GM18507 (cell line): ENCODE measurements around the gene SOAT2.

ENCODE experiments used
- DNase-seq: peaks from one replicate; pipeline ENCODE4 v3.0.0; 2011; ENCODE audit warnings: low read depth; ENCODE audit not compliant: insufficient read length; ENCODE audit errors: extremely low spot score
- FAIRE-seq: peaks from 2 replicates; lab custom pipeline; 2011; peaks lifted over from hg19 to GRCh38; lab: Jason Lieb, UNC

The SOAT2 gene

GRCh38 chr12:53063708-53064612 is 39.3 kb upstream of the SOAT2 start:
- DNase-seq (no peak), FAIRE-seq (no peak)

GRCh38 chr12:53064613-53065436 is 38.5 kb upstream of the SOAT2 start:
- DNase-seq: no peak
- FAIRE-seq: no peak

- DNase-seq: no peak
- FAIRE-seq: no peak
These were observed 37.8 kb upstream of the SOAT2 start for GRCh38 chr12:53065470-53065869.

GRCh38 chr12:53065975-53066931 is 37.0 kb upstream of the SOAT2 start:
- FAIRE-seq: peak; percentile 83
- DNase-seq: peak; percentile 71

GRCh38 chr12:53067074-53067992 is 36.0 kb upstream of the SOAT2 start:
- FAIRE-seq (no peak), DNase-seq (no peak)

DNA sequence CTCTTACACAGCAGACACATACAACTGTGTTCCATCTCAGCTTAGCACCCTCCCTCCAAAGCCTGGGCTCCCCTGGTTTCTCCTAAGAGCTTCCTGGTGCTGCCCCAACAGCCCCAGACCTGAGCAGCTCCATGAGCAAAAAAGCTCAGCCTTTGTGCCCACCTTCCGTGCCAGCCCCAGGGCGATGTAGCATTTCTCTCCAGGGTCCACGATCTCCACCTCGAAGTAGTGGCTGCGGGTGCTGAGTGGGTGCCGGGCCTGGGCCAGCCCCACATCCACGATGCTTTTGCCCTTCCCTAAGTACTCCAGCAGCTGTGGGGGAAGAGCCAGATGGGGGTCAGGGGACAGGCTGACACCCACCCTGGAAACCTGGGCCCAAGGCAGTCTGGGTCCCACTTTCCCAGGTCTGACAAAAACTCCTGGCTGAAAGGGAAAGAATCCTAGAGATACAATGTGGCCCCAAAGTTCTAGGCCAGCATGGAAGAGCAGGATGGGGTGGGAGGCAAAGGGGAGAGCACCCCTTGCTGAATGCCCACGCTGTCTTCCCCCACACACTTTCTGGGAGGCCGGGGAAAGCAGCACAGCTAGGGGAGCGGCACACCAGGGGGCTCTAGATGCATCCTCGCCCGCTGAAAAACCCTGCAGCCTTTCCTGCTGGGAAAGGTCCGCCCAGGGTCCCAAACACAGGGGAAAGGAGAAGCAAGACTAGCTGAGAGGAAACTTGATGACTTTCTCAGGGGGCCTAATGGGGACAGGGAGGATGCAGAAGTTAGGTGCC is 35.1 kb upstream of the SOAT2 start:
- FAIRE-seq: no peak
- DNase-seq: no peak

- FAIRE-seq (no peak), DNase-seq (no peak)
These were observed 34.3 kb upstream of the SOAT2 start for GRCh38 chr12:53068811-53069585.

- DNase-seq (no peak), FAIRE-seq (no peak)
These were observed 33.5 kb upstream of the SOAT2 start for GRCh38 chr12:53069621-53070410.

DNA sequence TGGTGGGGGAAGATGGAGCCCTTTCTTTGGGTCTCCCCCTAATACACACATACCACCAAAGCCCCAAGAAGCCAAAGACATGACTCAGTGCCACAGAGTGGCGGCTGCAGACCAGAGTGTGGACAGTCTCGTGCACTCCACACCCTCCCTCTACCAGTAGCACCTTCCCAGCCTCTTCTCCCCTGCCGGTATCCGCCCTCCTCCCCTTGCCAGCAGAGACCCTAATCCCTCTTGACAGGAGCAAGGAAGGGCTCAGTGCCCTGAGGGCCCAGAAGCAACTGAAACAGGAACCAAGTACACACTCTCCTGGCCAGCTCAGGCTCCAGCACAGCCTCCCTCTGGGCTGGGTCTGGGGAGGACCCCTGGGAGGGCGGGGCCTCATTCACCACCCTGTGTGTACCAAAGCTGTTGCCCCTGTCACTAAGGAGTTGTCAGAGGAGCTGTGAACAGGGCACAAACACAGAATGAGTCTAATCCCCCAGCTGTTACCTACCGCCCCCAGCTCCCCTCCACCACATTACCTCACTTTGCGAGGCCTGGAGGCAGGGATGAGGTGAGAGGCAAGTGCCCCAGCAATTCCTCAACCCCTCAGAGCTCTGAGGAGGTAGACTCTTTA is 32.3 kb upstream of the SOAT2 start:
- no peak for FAIRE-seq
- no peak for DNase-seq

GRCh38 chr12:53071591-53072551 is 31.4 kb upstream of the SOAT2 start:
- FAIRE-seq: no peak
- DNase-seq: no peak

- FAIRE-seq: no peak
- DNase-seq: no peak
These were observed 29.4 kb upstream of the SOAT2 start for GRCh38 chr12:53073881-53074280.

DNA sequence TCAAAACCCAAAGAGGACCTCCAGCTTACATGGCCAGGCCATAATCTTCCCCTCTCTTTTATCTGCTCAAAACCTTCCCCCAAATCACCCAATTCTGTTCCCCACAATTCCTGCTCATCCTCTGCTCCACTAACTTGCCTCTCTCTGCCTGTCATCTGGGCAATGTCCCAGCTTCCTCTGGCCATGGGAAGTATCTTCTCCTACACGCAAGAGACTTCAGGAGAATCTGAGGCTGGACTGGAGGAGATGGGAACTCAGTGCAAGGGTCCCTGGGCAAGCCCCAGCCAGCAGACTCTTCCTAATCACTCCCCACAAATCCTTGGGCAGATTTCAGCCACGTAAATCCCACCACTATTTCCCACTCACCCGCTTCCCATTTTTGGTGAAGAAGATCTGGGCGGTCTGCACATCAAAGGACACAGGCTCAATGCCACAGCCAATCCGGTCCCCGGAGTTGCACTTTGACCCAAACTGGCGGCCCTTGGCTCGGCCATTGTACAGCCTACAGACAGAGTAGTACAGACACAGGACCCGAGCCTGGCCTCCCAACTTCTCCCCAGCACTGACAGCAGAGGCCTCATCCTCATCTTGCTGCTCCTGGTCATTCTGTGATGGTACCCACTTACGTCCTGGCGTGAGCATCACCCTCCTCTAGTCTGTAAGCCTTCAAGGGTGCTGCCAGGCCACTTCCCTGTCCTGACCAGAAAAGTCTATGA is 28.8 kb upstream of the SOAT2 start:
- FAIRE-seq (no peak), DNase-seq (no peak)

- FAIRE-seq: no peak
These were observed 28.3 kb upstream of the SOAT2 start for GRCh38 chr12:53074999-53075370.

GRCh38 chr12:53076461-53076860 is 26.8 kb upstream of the SOAT2 start:
- no peak for FAIRE-seq
- DNase-seq: no peak

More at GRCh38 chr12:53074999-53075370, 28.3 kb upstream of the SOAT2 start:
- DNase-seq: no peak
